Measurements from ENCODE around the gene ITIH1.

Gene ITIH1

GRCh38 chr3:52817860-52818259, 40.5 kb downstream of the ITIH1 start:
- no peak for DNase-seq

DNA sequence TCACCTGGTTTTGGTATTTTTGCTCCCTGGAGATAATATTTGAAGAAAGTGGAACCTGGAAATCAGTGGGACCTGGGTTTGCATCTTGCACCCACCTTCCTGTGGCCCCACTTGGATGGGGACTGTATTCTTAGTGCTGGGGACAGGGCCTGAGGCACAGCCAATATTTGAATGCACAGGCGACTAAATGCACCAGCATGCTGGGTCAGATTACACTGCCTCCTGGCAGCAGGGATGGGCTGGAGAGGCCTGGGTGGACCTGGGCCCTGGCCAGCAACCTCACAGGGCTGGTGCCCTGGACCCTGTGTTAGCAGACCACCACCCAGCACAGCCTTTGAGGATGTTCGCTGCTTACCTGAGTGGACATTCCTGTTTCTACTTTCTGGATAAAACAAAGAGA, 42.5 kb downstream of the ITIH1 start:
- DNase-seq, result no peak

GRCh38 chr3:52820736-52821135, 43.3 kb downstream of the ITIH1 start:
- no peak for DNase-seq

- DNase-seq, result no peak
Observed at GRCh38 chr3:52822363-52822762, 45.0 kb downstream of the ITIH1 start.

GRCh38 chr3:52824037-52824436, 46.6 kb downstream of the ITIH1 start:
- no peak for DNase-seq

- no peak for DNase-seq
Observed at GRCh38 chr3:52827441-52827840, 50.0 kb downstream of the ITIH1 start.

DNA sequence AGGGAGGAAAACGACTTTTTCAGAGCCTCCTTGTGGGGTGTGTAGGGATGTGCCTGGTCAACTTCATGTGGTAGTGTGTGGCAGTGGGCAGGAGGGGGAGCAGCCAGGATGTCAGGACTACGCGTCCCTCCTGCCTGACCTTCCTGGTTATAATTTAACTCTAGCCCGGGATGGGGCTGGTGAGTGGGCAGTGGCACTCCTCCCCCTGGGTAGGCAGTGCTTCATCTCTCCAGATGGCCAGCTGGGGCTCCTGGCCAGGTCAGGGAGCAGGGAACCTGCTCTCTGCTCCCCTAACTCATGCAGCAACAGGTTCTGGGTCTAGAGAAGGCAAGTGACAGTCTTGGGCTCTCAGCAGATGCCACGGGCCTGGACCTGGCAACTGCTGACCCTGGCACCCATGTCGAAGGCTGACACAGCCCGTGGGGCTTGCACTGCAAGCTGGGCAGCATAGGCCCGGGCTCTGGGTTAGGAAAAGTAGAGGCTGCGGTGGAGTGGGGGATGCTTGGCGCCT, 50.5 kb downstream of the ITIH1 start:
- no peak for DNase-seq

DNA sequence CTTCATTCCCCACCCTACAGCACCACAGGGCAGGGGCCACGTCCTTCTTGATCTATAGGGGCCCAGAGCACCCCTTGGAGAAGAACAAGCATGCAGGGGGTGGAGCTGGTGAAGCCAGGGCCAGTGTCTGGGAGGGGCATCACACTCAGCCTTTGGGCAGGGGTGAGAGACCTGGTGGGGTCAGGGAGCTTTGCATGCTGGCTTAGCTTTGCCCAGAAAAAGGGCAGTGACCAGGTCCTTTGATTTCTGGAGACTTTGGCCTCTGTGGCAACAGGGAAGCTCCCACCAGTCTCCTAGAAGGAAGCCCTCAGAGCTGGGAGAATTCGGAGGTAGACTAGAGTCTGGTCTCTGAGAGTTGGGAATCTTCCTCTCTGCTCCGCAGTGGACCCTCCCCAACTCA, 52.1 kb downstream of the ITIH1 start:
- DNase-seq, result no peak

DNA sequence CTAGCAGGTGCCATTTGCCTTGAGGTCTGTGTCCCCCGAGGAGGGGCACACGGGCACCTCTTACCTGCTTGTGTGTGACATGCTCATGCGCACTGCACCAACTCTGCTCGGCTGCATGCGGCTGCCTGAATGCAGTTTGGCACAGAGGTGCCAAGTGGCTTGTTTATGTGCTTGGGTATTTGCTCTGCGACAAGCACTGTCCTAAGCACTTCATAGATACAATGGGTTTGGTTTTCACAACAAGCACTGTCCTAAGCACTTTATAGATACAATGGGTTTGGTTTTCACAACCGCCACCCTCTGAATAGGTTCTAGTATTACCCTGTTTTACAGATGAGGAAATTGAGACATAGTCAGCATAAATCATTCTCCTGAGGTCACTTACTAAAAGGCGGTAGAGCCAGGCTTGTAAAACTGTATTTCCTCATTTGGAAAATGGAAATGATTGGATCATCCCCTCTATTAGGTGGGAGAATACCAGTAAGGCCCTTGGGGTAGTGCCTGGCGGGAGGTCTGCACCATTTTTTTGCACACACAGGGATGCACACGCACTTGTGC, 52.6 kb downstream of the ITIH1 start:
- DNase-seq, result no peak

DNA sequence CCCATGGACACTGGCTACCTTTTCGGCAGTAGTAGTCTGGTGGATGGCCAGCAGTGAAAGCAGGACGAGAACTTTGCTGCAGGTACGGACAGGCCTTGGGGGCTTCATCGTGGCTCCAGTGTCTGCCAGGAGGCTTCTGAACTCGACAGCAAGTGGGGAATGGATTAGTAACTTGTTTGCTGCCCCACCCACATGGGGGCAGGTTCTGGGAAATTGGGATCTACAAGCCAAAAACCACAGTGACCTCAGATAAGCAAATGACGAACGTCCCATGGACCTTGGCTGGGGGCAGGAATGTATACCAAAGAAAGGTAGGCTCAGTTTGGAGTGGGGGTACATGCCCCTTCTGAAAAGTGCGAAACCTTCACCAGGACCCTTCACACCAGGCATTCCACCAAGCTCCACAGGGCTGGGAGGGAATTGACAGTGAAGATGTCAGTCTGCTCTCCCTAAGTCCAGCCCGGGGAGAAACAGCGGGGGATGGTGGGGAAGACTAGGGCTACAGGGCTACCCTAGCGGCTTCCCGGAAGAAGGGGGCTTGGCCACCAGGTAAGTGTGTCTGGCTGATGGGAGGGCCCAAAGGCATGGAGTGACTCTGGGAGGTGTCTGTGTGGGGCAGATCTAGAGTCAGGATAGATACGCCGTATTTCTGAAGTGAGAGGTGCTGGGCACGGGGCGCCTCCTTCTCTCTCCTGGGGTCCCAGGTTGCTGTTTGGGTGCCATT, 53.3 kb downstream of the ITIH1 start, which contains the start of gene ITIH4:
Gene ITIH4, minus strand, starts transcription at position 138 of the 724 bp plus-strand sequence. Its CDS starts 30 bp downstream, at position 108.
- no peak for DNase-seq

GRCh38 chr3:52831500-52832301, 54.3 kb downstream of the ITIH1 start:
- DNase-seq, result no peak

- no peak for DNase-seq
Observed at GRCh38 chr3:52833202-52833601, 55.8 kb downstream of the ITIH1 start.

DNA sequence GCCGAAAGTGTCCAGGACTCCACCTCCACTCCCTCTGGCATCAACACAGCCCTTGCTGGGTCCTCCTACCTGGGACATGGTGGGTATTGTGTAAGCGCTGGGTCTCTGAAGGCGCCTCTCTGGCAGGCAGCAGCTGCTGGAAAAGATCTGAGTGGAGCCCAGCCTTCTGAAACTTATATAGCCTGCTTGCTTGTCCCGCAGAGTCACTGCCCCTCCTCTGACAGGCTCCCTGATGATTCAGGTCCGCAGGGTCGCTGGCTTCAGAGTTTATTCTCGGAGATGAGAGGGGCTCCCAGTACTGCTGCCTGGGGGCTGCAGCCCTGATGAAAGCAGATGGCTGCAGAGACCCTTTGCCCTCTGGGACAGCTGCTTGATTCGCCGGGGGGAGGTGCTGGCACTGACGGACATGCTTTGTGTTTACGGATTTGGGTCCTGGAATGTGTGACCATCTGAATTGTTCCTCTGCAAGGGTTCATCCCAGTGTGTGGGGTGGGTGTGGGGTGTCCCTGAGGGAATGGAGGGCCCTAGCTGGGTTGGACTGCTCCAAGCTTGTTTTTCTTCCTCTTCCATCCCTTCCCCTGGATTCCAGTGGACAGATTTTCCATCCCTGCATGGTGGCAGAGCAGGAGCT, 57.6 kb downstream of the ITIH1 start, which contains the start of gene MUSTN1:
Gene MUSTN1, minus strand, starts transcription at position 149 of the 631 bp plus-strand sequence. Its CDS starts 71 bp downstream, at position 78.
- DNase-seq, result no peak

- no peak for DNase-seq
Observed at GRCh38 chr3:52835766-52836470, 58.5 kb downstream of the ITIH1 start.

DNA sequence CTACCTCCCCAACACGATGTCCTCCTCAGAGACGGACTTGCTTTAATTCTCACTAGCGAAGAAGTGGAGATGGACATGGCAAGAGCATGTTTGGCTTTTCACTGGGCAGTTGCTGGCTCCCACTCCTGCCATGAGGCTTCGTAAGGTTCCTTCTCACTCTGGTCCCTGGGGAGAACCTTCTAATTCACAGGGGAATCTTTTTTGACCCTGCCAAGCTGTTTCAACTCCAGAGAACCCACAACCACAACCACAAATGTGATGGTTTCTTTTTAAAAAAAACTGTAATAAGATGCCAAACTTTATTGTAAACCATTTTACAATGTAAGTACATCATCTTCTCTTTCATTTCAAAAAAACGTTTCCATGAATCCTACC, 59.1 kb downstream of the ITIH1 start:
- no peak for DNase-seq

- DNase-seq, result no peak
Observed at GRCh38 chr3:52836986-52837385, 59.6 kb downstream of the ITIH1 start.

DNA sequence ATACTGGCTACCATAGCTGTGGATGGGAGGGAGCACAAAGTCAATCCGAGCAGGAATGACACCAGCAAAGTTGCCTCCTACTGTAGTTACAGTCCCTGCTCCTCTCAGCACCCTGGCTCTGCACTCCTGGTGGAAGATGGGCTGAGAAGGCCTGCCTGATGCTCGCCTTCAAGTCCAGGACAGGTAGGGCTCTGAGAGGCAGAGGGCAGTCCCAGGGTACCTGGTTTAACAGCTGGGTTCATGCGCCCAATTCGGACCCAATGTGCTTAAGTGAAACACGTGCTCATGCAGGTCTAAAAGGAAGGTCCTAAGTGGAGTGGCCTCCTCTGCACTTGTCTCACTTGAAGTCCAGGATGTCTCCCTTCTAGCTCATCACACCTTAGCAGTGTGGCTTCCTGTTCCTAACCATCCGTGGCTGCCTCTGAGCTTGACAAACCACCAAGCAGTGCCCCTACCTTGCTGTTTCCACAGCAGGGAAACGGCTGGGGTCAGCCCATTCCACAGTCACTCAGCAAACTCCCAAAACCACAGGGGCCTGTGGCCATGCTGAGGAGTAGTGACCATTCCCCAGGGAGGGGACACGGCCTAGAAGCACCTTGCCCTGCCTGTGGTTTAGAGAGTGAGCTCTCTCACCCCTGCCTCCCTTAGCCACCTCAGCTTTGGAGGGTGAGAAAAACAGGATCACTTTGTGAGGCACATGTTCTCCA, 61.3 kb downstream of the ITIH1 start:
- DNase-seq, result no peak

DNA sequence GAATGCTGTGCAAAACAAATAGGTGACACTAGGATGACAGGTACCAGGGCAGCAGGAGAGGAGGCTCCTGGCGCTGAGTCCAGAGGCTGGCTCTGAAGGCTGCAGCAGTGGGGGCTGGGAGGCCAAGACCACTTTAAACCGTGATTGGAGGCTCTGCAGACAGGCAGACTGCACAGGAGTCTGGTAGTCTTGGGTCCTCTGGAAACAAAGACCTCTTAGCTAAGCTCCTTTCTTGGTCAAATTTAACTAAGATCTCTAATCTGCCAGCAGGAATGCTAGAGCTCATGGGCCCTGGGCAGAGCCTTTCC, 61.8 kb downstream of the ITIH1 start:
- no peak for DNase-seq

- DNase-seq, result no peak
Observed at GRCh38 chr3:52839892-52840545, 62.6 kb downstream of the ITIH1 start.

DNA sequence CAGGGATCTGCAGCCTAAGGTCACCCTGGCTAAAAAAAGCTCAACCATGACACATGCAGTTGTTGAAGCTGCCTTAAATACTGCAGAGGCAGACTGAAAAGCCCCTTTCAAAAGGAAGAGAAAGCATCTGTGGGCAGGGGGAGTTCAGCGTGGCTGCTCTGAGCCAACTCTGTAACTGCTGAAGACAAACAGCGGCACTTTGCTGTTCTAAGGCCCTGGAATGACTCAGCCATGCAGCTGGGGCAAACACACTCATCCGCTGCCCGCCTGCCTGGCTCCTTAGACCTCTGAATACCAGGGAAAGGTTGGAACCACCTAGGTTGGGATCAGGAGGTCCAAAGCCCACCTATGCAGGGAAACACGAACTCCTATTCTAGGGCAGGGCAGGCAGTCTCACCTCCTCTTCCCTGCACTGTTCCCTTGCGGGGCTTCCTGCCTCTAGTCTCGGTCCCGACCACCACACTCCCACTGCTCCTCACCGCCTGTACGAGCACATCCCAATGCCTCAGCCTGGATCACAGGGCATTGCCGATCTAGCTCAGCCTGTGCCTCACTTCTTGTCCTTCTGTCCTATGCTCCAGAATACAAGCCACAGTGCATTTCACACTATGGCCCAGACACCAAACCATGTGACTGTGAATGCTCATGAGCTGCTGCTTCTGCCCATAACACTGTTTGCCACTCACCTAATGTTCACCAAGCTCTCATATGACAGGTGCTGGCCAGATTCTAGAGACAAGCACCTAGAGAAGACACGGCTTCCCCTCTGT, 64.0 kb downstream of the ITIH1 start:
- DNase-seq, result no peak

All from cortex of kidney (tissue), 1 donor.